Measurements from ENCODE around the gene CELF1. TPM values are rescaled to one million over a fixed set of nuclear protein-coding genes. Genes with fewer than 3 reads are reported as not detected.
A peak's percentile ranks its signal among the peaks of the same experiment; 100 is the strongest.

CELF1 gene
- total RNA-seq, 4 donors from 2014 or later: 51.2 to 138 (median 121) TPM

DNA sequence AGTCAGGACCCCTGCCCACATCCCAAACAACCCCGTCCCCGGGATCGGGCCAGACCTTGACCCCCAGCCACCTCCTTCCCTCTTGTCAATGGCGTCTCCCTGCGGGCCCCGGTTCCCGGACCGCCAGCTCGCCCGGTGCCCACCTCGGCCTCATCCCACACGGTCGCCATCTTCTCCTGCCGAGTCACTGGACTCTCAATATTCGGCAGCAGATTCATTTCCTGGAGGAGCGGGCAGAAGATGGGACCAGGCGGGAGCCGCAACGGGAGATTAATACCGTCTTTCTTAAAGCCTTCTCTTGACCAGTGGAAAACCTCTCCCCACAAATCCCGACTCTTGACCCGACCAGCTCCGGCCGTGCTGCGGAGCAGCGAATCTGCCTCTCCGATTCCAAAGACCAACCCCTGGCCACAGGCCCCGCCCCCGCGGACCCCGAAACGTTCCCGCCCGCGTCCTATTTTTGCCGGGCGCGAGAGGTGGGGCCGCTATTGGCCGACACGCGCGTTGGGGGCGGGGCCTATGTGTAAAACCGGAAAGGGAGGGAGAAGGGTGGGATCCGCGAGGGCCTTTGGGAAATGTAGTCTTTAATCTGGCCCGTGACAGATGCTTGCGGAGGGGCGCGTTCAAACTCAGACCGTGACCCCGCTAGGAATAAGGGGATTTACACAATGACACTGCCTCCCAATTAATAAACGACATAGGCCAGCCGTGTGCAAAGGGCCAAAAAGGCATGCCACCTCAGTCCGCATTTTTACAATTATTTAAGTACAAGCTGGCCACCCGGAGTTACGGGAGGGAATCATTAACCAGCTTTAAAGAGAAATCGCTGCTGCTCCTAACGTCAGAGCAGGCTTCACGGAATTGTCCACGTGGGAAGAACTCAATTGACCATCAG, 126.6 kb downstream of the CELF1 start, which contains the start of gene PSMC3:
Gene PSMC3, minus strand, starts transcription at position 378 of the 895 bp plus-strand sequence. Its CDS starts 160 bp downstream, at position 218.
- H3K4me1 ChIP-seq: peaks cover 9 to 11% of the 10 kb centered on the region in 2 donors
- intact Hi-C loops (cut with DNase I; ENCODE audit: low total_unique reads): no loop called here
- TF ChIP-seq, protein P1, sequence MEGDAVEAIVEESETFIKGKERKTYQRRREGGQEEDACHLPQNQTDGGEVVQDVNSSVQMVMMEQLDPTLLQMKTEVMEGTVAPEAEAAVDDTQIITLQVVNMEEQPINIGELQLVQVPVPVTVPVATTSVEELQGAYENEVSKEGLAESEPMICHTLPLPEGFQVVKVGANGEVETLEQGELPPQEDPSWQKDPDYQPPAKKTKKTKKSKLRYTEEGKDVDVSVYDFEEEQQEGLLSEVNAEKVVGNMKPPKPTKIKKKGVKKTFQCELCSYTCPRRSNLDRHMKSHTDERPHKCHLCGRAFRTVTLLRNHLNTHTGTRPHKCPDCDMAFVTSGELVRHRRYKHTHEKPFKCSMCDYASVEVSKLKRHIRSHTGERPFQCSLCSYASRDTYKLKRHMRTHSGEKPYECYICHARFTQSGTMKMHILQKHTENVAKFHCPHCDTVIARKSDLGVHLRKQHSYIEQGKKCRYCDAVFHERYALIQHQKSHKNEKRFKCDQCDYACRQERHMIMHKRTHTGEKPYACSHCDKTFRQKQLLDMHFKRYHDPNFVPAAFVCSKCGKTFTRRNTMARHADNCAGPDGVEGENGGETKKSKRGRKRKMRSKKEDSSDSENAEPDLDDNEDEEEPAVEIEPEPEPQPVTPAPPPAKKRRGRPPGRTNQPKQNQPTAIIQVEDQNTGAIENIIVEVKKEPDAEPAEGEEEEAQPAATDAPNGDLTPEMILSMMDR (IDR thresholded peaks at IDR 0.05): peak in 2 of 4 experiments; percentile 1 to 16
- peak; percentile 34 to 61 for TF ChIP-seq POLR2A (IDR thresholded peaks at IDR 0.05)

DNA sequence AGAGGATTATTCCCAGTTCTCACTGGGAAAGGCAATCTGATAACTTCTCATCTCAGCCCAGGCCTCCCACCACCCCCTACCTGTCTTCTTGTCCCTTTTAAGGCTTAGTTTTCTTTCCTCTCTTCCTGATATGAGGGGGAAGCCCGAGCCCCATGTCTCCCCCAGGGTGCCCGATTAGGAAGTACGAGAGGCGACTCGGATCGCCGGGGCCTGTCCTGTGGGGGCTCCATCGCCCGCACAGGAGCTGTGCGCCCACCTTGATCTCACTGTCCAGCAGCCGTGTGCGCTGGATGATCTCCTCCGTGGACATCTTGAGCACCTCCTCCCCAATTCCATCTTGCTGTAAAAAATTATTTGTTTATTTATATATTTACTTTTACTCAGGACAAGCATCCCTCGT, 127.3 kb downstream of the CELF1 start:
- peak overlapping the region; percentile 63 to 84 for H3K4me3 ChIP-seq
- intact Hi-C loops (cut with DNase I; ENCODE audit: low total_unique reads): no loop called here
- no peaks in the 10 kb centered on the region for H3K27me3 ChIP-seq
- H3K4me1 ChIP-seq: peaks cover 9 to 11% of the 10 kb centered on the region in 2 donors
- H3K9me3 ChIP-seq: no peaks in the 10 kb centered on the region
- H3K27ac ChIP-seq: peak overlapping the region; percentile 89 to 96
- no peaks in the 10 kb centered on the region for H3K36me3 ChIP-seq
- no peak for DNase-seq
- TF ChIP-seq, protein P1 (IDR thresholded peaks at IDR 0.05): no peak
- TF ChIP-seq POLR2A (IDR thresholded peaks at IDR 0.05): no peak

More for the DNA sequence above, 126.6 kb downstream of the CELF1 start, which contains the start of gene PSMC3:
- DNase-seq: peak; percentile 98
- peak within 1 kb of the TSS; percentile 89 to 96 for H3K27ac ChIP-seq
- no peaks in the 10 kb centered on the region for H3K36me3 ChIP-seq
- H3K9me3 ChIP-seq: no peaks in the 10 kb centered on the region
- H3K27me3 ChIP-seq: no peaks in the 10 kb centered on the region
- H3K4me3 ChIP-seq: peak within 1 kb of the TSS; percentile 63 to 84

GRCh38 chr11:47418454-47419259, 134.3 kb downstream of the CELF1 start:
- intact Hi-C loops (cut with DNase I; ENCODE audit: low total_unique reads): no loop called here
- Histone ChIP-seq H3K27me3 (no peaks in the 10 kb centered on the region), H3K9me3 (no peaks in the 10 kb centered on the region), H3K36me3 (no peaks in the 10 kb centered on the region), H3K27ac (no peak overlapping the region), H3K4me3 (no peak overlapping the region), H3K4me1 (peaks cover 4 to 22% of the 10 kb centered on the region in 2 donors)
- TF ChIP-seq, protein P1 (IDR thresholded peaks at IDR 0.05): no peak
- TF ChIP-seq POLR2A (IDR thresholded peaks at IDR 0.05): no peak
- DNase-seq: no peak

- intact Hi-C loops (cut with DNase I; ENCODE audit: low total_unique reads): no loop called here
- Histone ChIP-seq H3K4me1 (peaks cover 4 to 22% of the 10 kb centered on the region in 2 donors), H3K27ac (no peak overlapping the region), H3K9me3 (no peaks in the 10 kb centered on the region), H3K36me3 (no peaks in the 10 kb centered on the region), H3K27me3 (no peaks in the 10 kb centered on the region), H3K4me3 (no peak overlapping the region)
- TF ChIP-seq POLR2A (IDR thresholded peaks at IDR 0.05): no peak
- TF ChIP-seq, protein P1 (IDR thresholded peaks at IDR 0.05): no peak
- DNase-seq: no peak
Measured at GRCh38 chr11:47417712-47418111, 135.2 kb downstream of the CELF1 start.

All from uterus (tissue), 4 donors.